Measurements from ENCODE around the gene FKBP1B. TPM values are rescaled to one million over a fixed set of nuclear protein-coding genes. Genes with fewer than 3 reads are reported as not detected.
A peak's percentile ranks its signal among the peaks of the same experiment; 100 is the strongest.

The FKBP1B gene
- total RNA-seq, 1 donor from 2014 or later = 2.1 TPM

GRCh38 chr2:24054366-24055010, 4.9 kb downstream of the FKBP1B start:
- H3K27ac Mint-ChIP-seq = no peak overlapping the region
- no peak for DNase-seq (ENCODE audit: low spot score)
- H3K4me3 Mint-ChIP-seq (ENCODE audit: low read depth) = no peak overlapping the region
- no peaks in the 10 kb centered on the region for H3K9me3 Mint-ChIP-seq
- no peaks in the 10 kb centered on the region for H3K4me1 Mint-ChIP-seq (ENCODE audit: low read depth)
- no peaks in the 10 kb centered on the region for H3K36me3 Mint-ChIP-seq (ENCODE audit: low read depth)
- peaks cover 6% of the 10 kb centered on the region for H3K27me3 Mint-ChIP-seq (ENCODE audit: low read depth)
- intact Hi-C loops (cut with micrococcal nuclease) = no loop called here

DNA sequence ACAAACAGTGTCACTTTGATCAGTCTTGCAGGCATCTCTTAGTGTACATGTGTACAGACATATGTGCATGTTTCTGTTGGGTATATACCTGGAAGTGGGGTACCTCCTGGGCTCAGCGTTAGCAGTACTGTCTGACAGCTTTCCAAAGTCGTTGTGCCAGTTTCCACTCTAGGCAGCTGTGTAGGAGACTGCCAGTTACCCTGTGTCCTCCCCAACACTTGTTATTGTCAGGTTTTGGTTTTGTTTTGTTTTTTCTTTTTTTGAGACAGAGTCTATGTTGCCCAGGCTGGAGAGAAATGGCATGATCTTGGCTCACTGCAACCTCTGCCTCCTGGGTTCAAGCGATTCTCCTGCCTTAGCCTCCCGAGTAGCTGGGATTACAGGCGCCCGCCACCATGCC, 6.2 kb downstream of the FKBP1B start:
- intact Hi-C loops (cut with micrococcal nuclease) = no loop called here
- H3K4me1 Mint-ChIP-seq (ENCODE audit: low read depth) = peaks cover 3% of the 10 kb centered on the region
- H3K36me3 Mint-ChIP-seq (ENCODE audit: low read depth) = no peaks in the 10 kb centered on the region
- H3K9me3 Mint-ChIP-seq = no peaks in the 10 kb centered on the region
- H3K27ac Mint-ChIP-seq = no peak overlapping the region
- DNase-seq (ENCODE audit: low spot score) = no peak
- H3K4me3 Mint-ChIP-seq (ENCODE audit: low read depth) = no peak overlapping the region
- H3K27me3 Mint-ChIP-seq (ENCODE audit: low read depth) = peaks cover 6% of the 10 kb centered on the region

- Mint-ChIP-seq H3K36me3 (ENCODE audit: low read depth) (no peaks in the 10 kb centered on the region), H3K27me3 (ENCODE audit: low read depth) (peaks cover 3% of the 10 kb centered on the region), H3K4me3 (ENCODE audit: low read depth) (no peak overlapping the region), H3K9me3 (no peaks in the 10 kb centered on the region), H3K4me1 (ENCODE audit: low read depth) (peaks cover 3% of the 10 kb centered on the region), H3K27ac (no peak overlapping the region)
- intact Hi-C loops (cut with micrococcal nuclease) = no loop called here
- DNase-seq (ENCODE audit: low spot score) = no peak
These were observed 9.2 kb downstream of the FKBP1B start for GRCh38 chr2:24058564-24059271.

GRCh38 chr2:24065341-24065740, 15.8 kb downstream of the FKBP1B start:
- intact Hi-C loops (cut with micrococcal nuclease) = no loop called here
- no peaks in the 10 kb centered on the region for H3K27me3 Mint-ChIP-seq (ENCODE audit: low read depth)
- no peak overlapping the region for H3K27ac Mint-ChIP-seq

GRCh38 chr2:24072259-24072658, 22.7 kb downstream of the FKBP1B start:
- Mint-ChIP-seq H3K27me3 (ENCODE audit: low read depth) (no peaks in the 10 kb centered on the region), H3K9me3 (no peaks in the 10 kb centered on the region), H3K27ac (no peak overlapping the region), H3K4me3 (ENCODE audit: low read depth) (no peak overlapping the region), H3K36me3 (ENCODE audit: low read depth) (peaks cover 41% of the 10 kb centered on the region), H3K4me1 (ENCODE audit: low read depth) (peaks cover 24% of the 10 kb centered on the region)
- intact Hi-C loops (cut with micrococcal nuclease) = no loop called here
- DNase-seq (ENCODE audit: low spot score) = no peak

More at GRCh38 chr2:24065341-24065740, 15.8 kb downstream of the FKBP1B start:
- no peak for DNase-seq (ENCODE audit: low spot score)
- no peaks in the 10 kb centered on the region for H3K9me3 Mint-ChIP-seq
- H3K36me3 Mint-ChIP-seq (ENCODE audit: low read depth) = peaks cover 26% of the 10 kb centered on the region
- H3K4me3 Mint-ChIP-seq (ENCODE audit: low read depth) = no peak overlapping the region
- peaks cover 5% of the 10 kb centered on the region for H3K4me1 Mint-ChIP-seq (ENCODE audit: low read depth)

- Mint-ChIP-seq H3K27ac (no peak overlapping the region), H3K27me3 (ENCODE audit: low read depth) (no peaks in the 10 kb centered on the region), H3K4me3 (ENCODE audit: low read depth) (no peak overlapping the region), H3K36me3 (ENCODE audit: low read depth) (peaks cover 29% of the 10 kb centered on the region), H3K9me3 (no peaks in the 10 kb centered on the region), H3K4me1 (ENCODE audit: low read depth) (peaks cover 33% of the 10 kb centered on the region)
- intact Hi-C loops (cut with micrococcal nuclease) = no loop called here
- no peak for DNase-seq (ENCODE audit: low spot score)
These were observed 24.3 kb downstream of the FKBP1B start for GRCh38 chr2:24073816-24074215.

GRCh38 chr2:24075259-24075658, 25.7 kb downstream of the FKBP1B start:
- DNase-seq (ENCODE audit: low spot score) = no peak
- H3K36me3 Mint-ChIP-seq (ENCODE audit: low read depth) = peaks cover 21% of the 10 kb centered on the region
- H3K27ac Mint-ChIP-seq = peak overlapping the region; percentile 97
- peaks cover 31% of the 10 kb centered on the region for H3K4me1 Mint-ChIP-seq (ENCODE audit: low read depth)
- H3K4me3 Mint-ChIP-seq (ENCODE audit: low read depth) = peak overlapping the region; percentile 97
- no peaks in the 10 kb centered on the region for H3K27me3 Mint-ChIP-seq (ENCODE audit: low read depth)
- H3K9me3 Mint-ChIP-seq = no peaks in the 10 kb centered on the region
- intact Hi-C loops (cut with micrococcal nuclease) = no loop called here

DNA sequence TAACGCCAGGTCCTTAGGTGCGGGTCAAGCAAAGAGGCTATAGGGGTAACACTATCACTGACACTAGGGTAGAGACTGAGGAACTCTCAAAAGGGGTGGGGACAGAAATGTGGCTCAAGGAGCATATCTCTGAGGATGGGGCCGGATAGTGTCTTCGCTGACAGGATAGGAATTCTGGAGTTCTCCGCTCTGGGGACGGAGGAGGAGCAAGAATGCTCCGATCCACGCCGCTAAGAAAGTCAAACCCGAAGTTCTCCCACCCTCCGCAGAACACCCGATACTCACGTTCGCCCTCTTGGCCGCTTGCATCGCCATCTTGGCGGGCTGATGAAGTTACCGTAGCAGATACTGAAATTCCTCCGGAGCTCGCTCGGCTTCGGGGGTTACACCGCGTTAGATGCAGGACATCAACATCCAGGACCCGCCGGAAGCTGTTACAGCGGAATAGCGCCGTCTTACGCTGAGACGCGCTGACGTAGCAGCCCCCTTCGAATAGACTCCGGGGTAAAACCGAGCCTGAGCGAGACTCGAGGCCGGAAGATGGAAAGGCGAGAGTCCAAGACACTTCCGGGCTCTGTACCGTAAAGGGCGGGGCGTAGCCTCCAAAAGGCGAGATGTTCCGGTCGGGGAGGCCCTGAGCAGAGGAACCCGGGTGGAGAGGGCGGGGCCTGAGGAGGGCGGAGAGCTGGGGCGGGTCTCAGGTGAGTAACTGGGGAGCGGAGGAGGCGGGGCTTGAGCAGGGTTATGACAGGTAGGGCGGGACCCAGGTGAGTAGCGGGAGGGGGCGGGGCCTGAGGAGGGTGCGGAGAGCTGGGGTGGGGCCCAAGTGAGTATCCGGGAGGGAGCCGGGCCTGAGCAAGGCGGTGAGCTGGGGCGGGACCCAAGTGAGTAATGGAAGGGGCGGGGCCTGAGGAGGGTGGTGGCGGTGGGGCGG, 26.6 kb downstream of the FKBP1B start, which contains the start of gene SF3B6:
Gene SF3B6 (minus strand): TSS at position 412 of the 934 bp plus-strand sequence. CDS start 97 bp downstream, at position 315.
- DNase-seq (ENCODE audit: low spot score) = peak; percentile 98
- no peaks in the 10 kb centered on the region for H3K9me3 Mint-ChIP-seq
- peaks cover 31% of the 10 kb centered on the region for H3K4me1 Mint-ChIP-seq (ENCODE audit: low read depth)
- H3K27ac Mint-ChIP-seq = peak within 1 kb of the TSS; percentile 97
- H3K27me3 Mint-ChIP-seq (ENCODE audit: low read depth) = no peaks in the 10 kb centered on the region
- intact Hi-C loops (cut with micrococcal nuclease) = loop anchor here (1.0 kb wide), 3 partner anchors 8 to 149 kb away; partner anchors contain the start of genes ATAD2B, TP53I3 and WDCP
- H3K4me3 Mint-ChIP-seq (ENCODE audit: low read depth) = peak within 1 kb of the TSS; percentile 97
- H3K36me3 Mint-ChIP-seq (ENCODE audit: low read depth) = peaks cover 22% of the 10 kb centered on the region

DNA sequence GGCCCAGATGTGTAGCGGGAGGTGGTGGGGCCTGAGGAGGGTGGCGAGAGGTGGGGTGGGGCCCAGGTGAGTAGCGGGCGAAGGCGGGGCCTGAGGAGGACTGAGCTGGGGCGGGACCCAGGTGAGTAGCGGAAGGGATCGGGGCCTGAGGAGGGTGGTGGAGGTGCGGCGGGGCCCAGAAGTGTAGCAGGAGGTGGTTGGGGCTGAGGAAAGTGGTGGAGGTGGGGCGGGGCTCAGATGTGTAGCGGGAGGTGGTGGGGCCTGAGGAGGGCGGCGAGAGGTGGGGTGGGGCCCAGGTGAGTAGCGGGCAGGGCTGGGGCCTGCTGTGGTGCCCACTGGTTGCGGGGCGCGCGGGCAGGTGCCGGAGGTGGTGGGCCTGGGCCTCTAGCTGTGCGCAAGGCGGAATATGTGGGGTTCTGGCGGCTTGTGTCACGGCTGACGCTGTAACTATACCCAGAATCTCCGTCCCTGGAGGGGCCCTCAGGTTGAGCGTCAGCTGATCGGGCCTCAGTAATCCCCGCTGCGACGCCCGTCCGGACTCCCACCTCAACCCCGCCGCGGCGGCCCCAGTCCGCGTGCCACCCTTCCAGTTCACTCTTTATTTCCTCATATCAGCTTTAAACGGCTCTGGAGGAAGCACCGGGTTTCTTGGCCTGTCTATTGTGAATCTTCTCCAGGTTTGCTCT, 27.5 kb downstream of the FKBP1B start:
- Mint-ChIP-seq H3K27ac (peak overlapping the region; percentile 65), H3K4me1 (ENCODE audit: low read depth) (peaks cover 31% of the 10 kb centered on the region), H3K4me3 (ENCODE audit: low read depth) (peak overlapping the region; percentile 97), H3K27me3 (ENCODE audit: low read depth) (no peaks in the 10 kb centered on the region), H3K9me3 (no peaks in the 10 kb centered on the region), H3K36me3 (ENCODE audit: low read depth) (peaks cover 26% of the 10 kb centered on the region)
- intact Hi-C loops (cut with micrococcal nuclease) = loop anchor here (1.0 kb wide), 3 partner anchors 7 to 150 kb away; partner anchors contain the start of genes ATAD2B, TP53I3 and WDCP
- no peak for DNase-seq (ENCODE audit: low spot score)

DNA sequence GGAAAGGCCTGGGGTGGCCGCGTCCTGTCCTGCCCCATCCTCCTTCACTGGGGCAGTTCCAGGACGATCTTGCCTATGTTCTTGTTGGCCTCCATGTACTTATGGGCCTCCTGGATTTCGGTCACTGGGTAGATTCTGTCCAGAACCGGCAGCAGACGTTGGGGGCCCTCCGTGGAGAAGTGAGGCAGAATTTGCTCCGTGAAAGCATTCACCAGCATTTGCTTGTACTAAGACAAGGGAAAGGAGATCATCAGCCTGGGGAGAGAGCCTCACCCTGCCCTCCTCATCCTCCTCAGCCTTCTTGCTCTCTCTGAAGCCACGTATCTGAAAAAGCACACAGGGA, 28.0 kb downstream of the FKBP1B start:
- Mint-ChIP-seq H3K4me1 (ENCODE audit: low read depth) (peaks cover 27% of the 10 kb centered on the region), H3K4me3 (ENCODE audit: low read depth) (peak overlapping the region; percentile 97), H3K27me3 (ENCODE audit: low read depth) (no peaks in the 10 kb centered on the region), H3K36me3 (ENCODE audit: low read depth) (peaks cover 22% of the 10 kb centered on the region), H3K27ac (peak overlapping the region; percentile 18), H3K9me3 (no peaks in the 10 kb centered on the region)
- DNase-seq (ENCODE audit: low spot score) = no peak
- intact Hi-C loops (cut with micrococcal nuclease) = no loop called here

DNA sequence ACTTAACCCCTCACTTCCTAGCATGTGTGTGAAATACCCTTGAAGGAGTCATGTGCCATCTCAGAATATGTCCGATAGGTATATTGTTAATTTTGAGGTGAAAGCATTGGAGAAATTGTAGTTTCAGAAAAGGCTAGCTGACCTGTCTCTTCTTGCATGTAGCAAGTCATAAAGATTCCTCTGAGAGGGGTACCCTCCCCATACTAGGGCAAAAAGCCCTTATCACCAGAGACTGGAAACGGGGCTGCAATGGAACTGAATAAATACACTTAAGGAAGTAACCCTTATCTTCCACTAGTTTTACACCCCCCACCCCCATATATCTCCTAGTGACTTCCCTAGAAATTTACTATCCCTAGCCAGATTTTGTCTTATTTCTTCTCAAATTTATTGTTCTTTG, 28.3 kb downstream of the FKBP1B start:
- intact Hi-C loops (cut with micrococcal nuclease) = no loop called here
- H3K27ac Mint-ChIP-seq = no peak overlapping the region
- peaks cover 24% of the 10 kb centered on the region for H3K4me1 Mint-ChIP-seq (ENCODE audit: low read depth)
- H3K4me3 Mint-ChIP-seq (ENCODE audit: low read depth) = peak overlapping the region; percentile 97
- H3K27me3 Mint-ChIP-seq (ENCODE audit: low read depth) = no peaks in the 10 kb centered on the region
- no peak for DNase-seq (ENCODE audit: low spot score)
- H3K36me3 Mint-ChIP-seq (ENCODE audit: low read depth) = peaks cover 18% of the 10 kb centered on the region
- H3K9me3 Mint-ChIP-seq = no peaks in the 10 kb centered on the region

GRCh38 chr2:24080701-24081100, 31.2 kb downstream of the FKBP1B start:
- Mint-ChIP-seq H3K36me3 (ENCODE audit: low read depth) (peaks cover 5% of the 10 kb centered on the region), H3K27me3 (ENCODE audit: low read depth) (no peaks in the 10 kb centered on the region), H3K9me3 (no peaks in the 10 kb centered on the region), H3K4me1 (ENCODE audit: low read depth) (peaks cover 28% of the 10 kb centered on the region), H3K27ac (no peak overlapping the region), H3K4me3 (ENCODE audit: low read depth) (no peak overlapping the region)
- intact Hi-C loops (cut with micrococcal nuclease) = loop anchor here (5.0 kb wide), 1 partner anchor 302 kb away; no protein-coding TSS in a partner anchor
- no peak for DNase-seq (ENCODE audit: low spot score)
